ENCODE results near the gene HAP1. TPM values are rescaled to one million over a fixed set of nuclear protein-coding genes. Genes with fewer than 3 reads are reported as not detected.

Gene HAP1
- not detected for total RNA-seq

GRCh38 chr17:41734139-41734948 is at the start of gene HAP1:
HAP1 (minus strand) TSS chr17:41734643; CDS start chr17:41734634, 9 bp downstream.
- intact Hi-C loops (cut with DNase I) = loop anchor here (10.0 kb wide), 1 partner anchor 140 kb away; no protein-coding TSS in a partner anchor
- DNase-seq (ENCODE audit: low spot score in 2 of 2) = peak in 1 of 2 donors; percentile 67
- Histone ChIP-seq H3K9me3 (no peaks in the 10 kb centered on the region), H3K36me3 (no peaks in the 10 kb centered on the region), H3K27me3 (peaks cover 16% of the 10 kb centered on the region), H3K4me1 (peaks cover 6 to 16% of the 10 kb centered on the region in 2 donors), H3K4me3 (peak within 1 kb of the TSS; percentile 52 to 57), H3K27ac (no peak within 1 kb of the TSS)
- no peak for TF ChIP-seq CTCF (IDR thresholded peaks at IDR 0.05)

GRCh38 chr17:41782142-41782541 is 47.7 kb upstream of the HAP1 start:
- Histone ChIP-seq H3K27ac (peak overlapping the region; percentile 55 to 62), H3K36me3 (no peaks in the 10 kb centered on the region), H3K27me3 (no peaks in the 10 kb centered on the region), H3K4me3 (no peak overlapping the region), H3K4me1 (peaks cover 15 to 43% of the 10 kb centered on the region in 2 donors), H3K9me3 (no peaks in the 10 kb centered on the region)
- intact Hi-C loops (cut with DNase I) = no loop called here
- no peak for DNase-seq (ENCODE audit: low spot score in 2 of 2)
- TF ChIP-seq CTCF (IDR thresholded peaks at IDR 0.05) = no peak

GRCh38 chr17:41781404-41782110 is 47.1 kb upstream of the HAP1 start:
- Histone ChIP-seq H3K36me3 (no peaks in the 10 kb centered on the region), H3K4me3 (no peak overlapping the region), H3K9me3 (no peaks in the 10 kb centered on the region), H3K27me3 (no peaks in the 10 kb centered on the region), H3K27ac (peak overlapping the region; percentile 55 to 62), H3K4me1 (peaks cover 15 to 45% of the 10 kb centered on the region in 2 donors)
- TF ChIP-seq CTCF (IDR thresholded peaks at IDR 0.05) = no peak
- DNase-seq (ENCODE audit: low spot score in 2 of 2) = no peak
- intact Hi-C loops (cut with DNase I) = no loop called here

- no peak for TF ChIP-seq CTCF (IDR thresholded peaks at IDR 0.05)
- no peak for DNase-seq (ENCODE audit: low spot score in 2 of 2)
- Histone ChIP-seq H3K9me3 (no peaks in the 10 kb centered on the region), H3K27me3 (no peaks in the 10 kb centered on the region), H3K4me3 (no peak overlapping the region), H3K27ac (no peak overlapping the region), H3K4me1 (peaks cover 15 to 40% of the 10 kb centered on the region in 2 donors), H3K36me3 (no peaks in the 10 kb centered on the region)
- intact Hi-C loops (cut with DNase I) = no loop called here
These were observed 45.5 kb upstream of the HAP1 start for GRCh38 chr17:41779954-41780353.

- Histone ChIP-seq H3K9me3 (no peaks in the 10 kb centered on the region), H3K27me3 (no peaks in the 10 kb centered on the region), H3K27ac (peak overlapping the region; percentile 77 to 78), H3K4me1 (peaks cover 10 to 33% of the 10 kb centered on the region in 2 donors), H3K36me3 (no peaks in the 10 kb centered on the region), H3K4me3 (no peak overlapping the region)
- DNase-seq (ENCODE audit: low spot score in 2 of 2) = no peak
- no peak for TF ChIP-seq CTCF (IDR thresholded peaks at IDR 0.05)
- intact Hi-C loops (cut with DNase I) = no loop called here
These were observed 43.2 kb upstream of the HAP1 start for GRCh38 chr17:41777574-41778188.
